ENCODE measurements around the gene TMEM221.

Gene TMEM221

DNA sequence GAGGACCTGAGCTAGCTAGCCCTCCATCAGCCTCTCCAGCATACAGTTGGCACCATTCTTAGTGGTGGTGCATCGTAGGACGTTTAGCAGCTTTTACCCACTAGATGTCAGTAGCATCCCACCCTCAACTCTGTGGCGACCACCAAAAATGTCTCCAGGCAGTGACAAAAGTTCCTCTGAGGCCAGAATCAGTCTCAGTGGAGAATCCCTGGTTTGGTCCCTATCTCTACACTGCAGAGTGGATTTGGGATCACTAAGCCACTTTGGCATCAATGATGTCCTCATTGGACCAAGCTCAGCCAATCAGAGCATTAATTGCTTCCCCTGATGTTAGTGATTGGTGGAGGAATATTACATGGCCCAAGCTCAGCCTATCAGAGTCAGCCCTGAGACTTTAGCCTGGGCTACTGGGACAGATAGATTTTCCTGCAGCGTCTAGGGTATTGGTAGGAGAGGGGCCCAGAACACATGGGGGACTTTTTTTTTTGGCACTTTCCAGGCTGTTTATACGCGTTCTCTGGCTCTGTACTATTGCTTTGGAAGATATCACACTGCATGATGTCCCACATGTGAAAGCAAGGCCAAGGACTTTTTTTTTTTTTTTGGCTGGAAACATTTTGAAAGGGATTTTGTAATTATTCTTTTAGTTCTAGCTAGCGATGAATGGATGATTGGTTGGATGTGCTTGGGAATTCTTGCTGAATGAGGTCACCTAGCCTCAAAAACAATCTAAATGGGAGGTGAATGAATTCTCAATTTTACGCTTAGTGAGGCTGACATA lies 7.0 kb downstream of the TMEM221 start:
- no peak for DNase-seq (ENCODE audit: low spot score)

- DNase-seq (ENCODE audit: low spot score), result no peak
Measured at GRCh38 chr19:17436874-17437267, 11.6 kb downstream of the TMEM221 start.

DNA sequence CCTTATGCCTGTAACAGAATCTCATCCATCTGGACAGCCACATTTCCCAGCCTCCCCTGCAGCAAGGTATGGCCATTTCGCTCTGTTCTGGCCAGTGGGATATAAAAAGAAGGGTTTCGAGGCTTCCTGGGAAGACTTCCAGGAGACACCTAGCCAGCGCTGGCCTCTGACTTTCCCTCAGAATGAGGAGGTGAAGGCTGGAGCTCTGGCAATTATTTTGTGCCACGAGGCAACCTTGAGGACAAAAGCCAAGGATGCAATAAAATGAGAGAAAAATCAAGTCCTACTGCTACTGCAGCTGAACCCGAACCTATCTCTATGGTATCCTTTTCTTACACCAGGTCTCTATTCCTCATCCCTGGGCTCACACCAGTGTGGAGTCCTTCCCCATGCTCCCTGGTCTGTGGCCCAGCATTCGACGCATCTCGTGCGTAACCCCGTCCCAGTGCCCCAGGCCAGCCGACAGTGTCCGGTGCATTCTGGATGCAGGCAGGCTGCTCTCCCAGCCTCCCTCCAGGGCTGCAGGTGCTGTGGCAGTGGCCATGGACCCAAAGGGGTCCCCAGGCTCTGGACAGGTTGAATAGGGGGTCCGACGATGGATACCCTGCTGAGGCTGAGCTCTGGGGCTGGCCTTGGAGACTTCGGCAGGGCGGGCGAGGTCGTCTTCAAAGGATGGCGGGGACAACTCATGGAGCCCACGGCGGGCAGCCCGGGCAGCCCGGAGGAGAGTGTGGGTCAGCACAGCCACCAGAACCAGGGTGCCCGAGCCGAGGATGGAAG lies 12.2 kb downstream of the TMEM221 start:
- DNase-seq (ENCODE audit: low spot score), result no peak

- no peak for DNase-seq (ENCODE audit: low spot score)
Measured at GRCh38 chr19:17435218-17435617, 13.2 kb downstream of the TMEM221 start.

DNA sequence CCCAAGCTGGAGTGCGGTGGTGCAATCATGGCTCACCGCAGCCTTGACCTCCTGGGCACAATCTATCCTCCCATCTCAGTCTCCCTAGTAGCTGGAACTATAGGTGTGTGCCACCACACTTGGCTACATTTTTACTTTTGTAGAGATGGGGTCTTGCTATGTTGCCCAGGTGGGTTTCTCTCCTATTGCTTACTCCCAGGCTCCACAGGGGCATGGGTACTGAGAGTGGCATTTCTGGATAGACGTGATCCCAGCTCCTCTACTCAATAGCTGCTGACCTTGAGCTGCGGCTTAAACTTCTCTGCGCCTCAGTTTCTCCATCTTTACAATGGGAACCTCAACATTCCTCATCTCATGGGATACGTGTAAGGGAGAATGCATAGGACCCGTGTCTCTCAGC lies 17.1 kb downstream of the TMEM221 start:
- no peak for DNase-seq (ENCODE audit: low spot score)

GRCh38 chr19:17429641-17430113 lies 18.8 kb downstream of the TMEM221 start:
- no peak for DNase-seq (ENCODE audit: low spot score)

GRCh38 chr19:17424743-17425365 lies 23.6 kb downstream of the TMEM221 start:
- no peak for DNase-seq (ENCODE audit: low spot score)

GRCh38 chr19:17423429-17424208 lies 24.8 kb downstream of the TMEM221 start:
- no peak for DNase-seq (ENCODE audit: low spot score)

GRCh38 chr19:17421942-17422341 lies 26.5 kb downstream of the TMEM221 start:
- no peak for DNase-seq (ENCODE audit: low spot score)

- DNase-seq (ENCODE audit: low spot score), result peak; percentile 28
Measured at GRCh38 chr19:17420475-17420924, 28.0 kb downstream of the TMEM221 start.

- DNase-seq (ENCODE audit: low spot score), result peak; percentile 96
Measured at GRCh38 chr19:17419621-17420474, 28.6 kb downstream of the TMEM221 start, which contains the start of gene MVB12A. TSS of gene MVB12A (plus strand) at chr19:17420047. CDS start at chr19:17420136, 89 bp downstream.

DNA sequence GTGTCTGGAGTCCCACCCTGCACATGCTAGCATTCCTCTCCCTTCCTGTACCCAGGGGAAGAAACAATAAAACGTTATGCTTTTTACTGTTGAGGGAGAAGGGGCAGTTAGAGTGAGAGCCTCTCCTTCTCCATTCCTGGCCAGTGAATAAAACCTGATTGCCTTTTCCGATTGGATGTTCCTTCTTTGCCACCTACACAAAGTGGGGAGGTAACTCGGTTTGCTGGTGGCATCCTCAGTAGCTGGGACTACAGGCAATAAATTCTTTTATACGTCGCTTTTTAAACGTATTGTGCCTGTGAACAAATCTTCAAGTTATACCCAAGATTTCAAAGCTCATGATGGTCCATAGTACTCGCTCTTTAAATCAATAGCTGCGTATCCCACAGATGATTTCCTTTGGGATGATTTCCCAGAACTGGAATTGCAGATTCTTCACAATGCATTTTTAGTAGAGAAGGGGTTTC lies 29.3 kb downstream of the TMEM221 start:
- DNase-seq (ENCODE audit: low spot score), result no peak

GRCh38 chr19:17418710-17419109 lies 29.8 kb downstream of the TMEM221 start:
- DNase-seq (ENCODE audit: low spot score), result no peak

- no peak for DNase-seq (ENCODE audit: low spot score)
Measured at GRCh38 chr19:17415121-17415520, 33.3 kb downstream of the TMEM221 start.

DNA sequence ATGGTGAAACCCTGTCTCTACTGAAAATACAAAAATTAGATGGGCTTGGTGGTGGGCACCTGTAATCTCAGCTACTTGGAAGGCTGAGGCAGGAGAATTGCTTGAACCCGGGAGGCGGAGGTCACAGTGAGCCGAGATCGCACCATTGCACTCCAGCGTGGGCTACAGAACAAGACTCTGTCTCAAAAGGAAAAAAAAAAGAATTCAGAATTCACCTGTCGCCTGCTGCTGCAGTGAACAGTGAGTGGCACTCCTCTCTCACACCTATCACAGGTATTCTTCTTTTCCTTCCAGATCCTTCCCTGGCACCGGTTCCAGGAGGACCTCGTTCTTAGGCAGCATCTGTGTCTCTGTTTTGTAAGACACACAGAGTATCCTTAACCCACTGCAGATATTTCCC lies 34.4 kb downstream of the TMEM221 start:
- no peak for DNase-seq (ENCODE audit: low spot score)

GRCh38 chr19:17411801-17412200 lies 36.7 kb downstream of the TMEM221 start:
- DNase-seq (ENCODE audit: low spot score), result no peak

GRCh38 chr19:17409990-17410389 lies 38.5 kb downstream of the TMEM221 start:
- no peak for DNase-seq (ENCODE audit: low spot score)

GRCh38 chr19:17406887-17407196 lies 41.6 kb downstream of the TMEM221 start:
- no peak for DNase-seq (ENCODE audit: low spot score)

- DNase-seq (ENCODE audit: low spot score), result peak; percentile 14
Measured at GRCh38 chr19:17406046-17406886, 42.2 kb downstream of the TMEM221 start.
